Activated CD8-positive, alpha-beta T cell treated with anti-CD3 and anti-CD28 coated beads, Interleukin-2, amount 10 ng/mL, durations not matched to agents 7 days and 5 days (primary cell): ENCODE results near the gene TLR9. TPM values are rescaled to one million over a fixed set of nuclear protein-coding genes. Genes with fewer than 3 reads are reported as not detected.
A peak's percentile ranks its signal among the peaks of the same experiment; 100 is the strongest.
"Not testable (repeated sequence)": the region's sequence is repeated elsewhere in the genome, so short reads cannot be mapped to it uniquely, and the experiment has no call there.

Source experiments
- ATAC-seq: fragments of 150-1000 bp; cut with Tn5 transposase; one replicate; pipeline ENCODE4 v1.10.0; 2021; ENCODE audit warnings: moderate library complexity
- CTCF ChIA-PET: fragments of 350-600 bp; sonication (Branson Sonifier 250); formaldehyde crosslinking; loops from one replicate; lab custom pipeline; 2021; ENCODE audit warnings: antibody characterized with exemption; lab: Charles Lee
- POLR2A ChIA-PET: fragments of 350-600 bp; sonication (Branson Sonifier 250); formaldehyde crosslinking; loops from one replicate; lab custom pipeline; 2021; ENCODE audit warnings: antibody characterized with exemption; lab: Charles Lee
- DNase-seq: peaks from one replicate; pipeline ENCODE4 v3.0.0-alpha.2; 2020
- H3K27ac Mint-ChIP-seq: one replicate; pipeline ENCODE4 v1.8.0; 2021; ENCODE audit warnings: mild to moderate bottlenecking, mixed read lengths
- H3K27me3 Mint-ChIP-seq: one replicate; pipeline ENCODE4 v1.8.0; 2021; ENCODE audit warnings: low read depth, mixed read lengths
- H3K36me3 Mint-ChIP-seq: one replicate; pipeline ENCODE4 v1.8.0; 2021; ENCODE audit warnings: low read depth, mixed read lengths
- H3K4me1 Mint-ChIP-seq: one replicate; pipeline ENCODE4 v1.8.0; 2021; ENCODE audit warnings: low read depth, mixed read lengths
- H3K4me3 Mint-ChIP-seq: one replicate; pipeline ENCODE4 v1.8.0; 2021; ENCODE audit warnings: mild to moderate bottlenecking, mixed read lengths
- H3K9me3 Mint-ChIP-seq: one replicate; pipeline ENCODE4 v1.8.0; 2022; ENCODE audit warnings: mixed read lengths; ENCODE audit not compliant: insufficient read depth
- total RNA-seq, 2 experiments: library from RNA; stranded (reverse); gene quantifications; one replicate each; pipeline ENCODE4 v1.2.3, GENCODE V29; 2021

The TLR9 gene
- total RNA-seq, 2 experiments from 2014 or later, result 0.52 to 0.79 TPM

DNA sequence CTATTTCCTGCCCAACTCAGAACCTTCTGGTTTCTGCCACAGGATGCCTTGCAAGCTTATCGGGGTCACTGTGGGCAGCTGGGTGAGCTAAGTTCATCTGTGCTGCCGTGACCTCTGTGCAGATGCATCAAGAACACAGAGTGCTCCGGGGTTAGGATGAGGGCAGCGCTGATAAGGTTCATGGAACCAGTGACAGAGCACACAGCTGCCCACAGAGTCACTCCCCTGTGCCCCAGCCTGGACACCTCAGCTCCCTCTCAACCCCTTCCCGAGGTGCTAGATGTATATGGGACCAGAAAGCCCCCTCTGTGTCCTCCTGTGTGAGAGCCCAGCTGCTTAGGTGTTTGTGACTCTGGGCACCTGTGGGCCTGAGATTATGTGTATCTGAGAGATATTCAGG is 43.2 kb downstream of the TLR9 start:
- ChIA-PET POLR2A (no interaction called here), CTCF (interaction anchor here (1.3 kb wide), 1 partner anchor 157 kb away, joined by 5 read pairs; no protein-coding TSS in a partner anchor)
- ATAC-seq, result peak; percentile 36
- Mint-ChIP-seq H3K27ac (peak overlapping the region; percentile 63), H3K4me3 (no peak overlapping the region), H3K36me3 (no peaks in the 10 kb centered on the region), H3K4me1 (peaks cover 17% of the 10 kb centered on the region), H3K9me3 (no peaks in the 10 kb centered on the region), H3K27me3 (peaks cover 2% of the 10 kb centered on the region)
- DNase-seq, result peak; percentile 41

DNA sequence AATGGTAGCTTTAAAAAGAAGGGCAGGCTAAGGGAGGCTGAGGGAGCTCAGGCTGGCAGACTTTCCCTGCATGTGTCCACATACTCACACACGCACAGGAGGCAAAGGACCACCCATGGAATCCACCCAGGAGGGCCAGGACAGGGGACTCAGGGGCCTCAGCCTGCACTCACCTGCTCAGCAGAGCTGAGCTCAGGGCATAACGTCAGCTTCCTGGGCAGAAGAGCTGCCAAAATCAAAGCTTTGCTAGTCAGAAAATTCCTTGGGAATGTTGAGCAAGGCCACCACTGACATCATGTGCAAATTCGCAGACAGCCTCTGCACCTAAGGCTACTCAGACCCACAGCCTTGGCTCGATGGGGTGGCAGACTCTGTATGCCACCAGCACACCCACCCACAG is 43.9 kb downstream of the TLR9 start:
- Mint-ChIP-seq H3K36me3 (no peaks in the 10 kb centered on the region), H3K4me1 (peaks cover 17% of the 10 kb centered on the region), H3K9me3 (no peaks in the 10 kb centered on the region), H3K27me3 (peaks cover 2% of the 10 kb centered on the region), H3K4me3 (no peak overlapping the region), H3K27ac (no peak overlapping the region)
- DNase-seq (no peak), ATAC-seq (no peak)
- POLR2A ChIA-PET, result no interaction called here
- CTCF ChIA-PET, result interaction anchor here (1.3 kb wide), 1 partner anchor 158 kb away, joined by 5 read pairs; no protein-coding TSS in a partner anchor

DNA sequence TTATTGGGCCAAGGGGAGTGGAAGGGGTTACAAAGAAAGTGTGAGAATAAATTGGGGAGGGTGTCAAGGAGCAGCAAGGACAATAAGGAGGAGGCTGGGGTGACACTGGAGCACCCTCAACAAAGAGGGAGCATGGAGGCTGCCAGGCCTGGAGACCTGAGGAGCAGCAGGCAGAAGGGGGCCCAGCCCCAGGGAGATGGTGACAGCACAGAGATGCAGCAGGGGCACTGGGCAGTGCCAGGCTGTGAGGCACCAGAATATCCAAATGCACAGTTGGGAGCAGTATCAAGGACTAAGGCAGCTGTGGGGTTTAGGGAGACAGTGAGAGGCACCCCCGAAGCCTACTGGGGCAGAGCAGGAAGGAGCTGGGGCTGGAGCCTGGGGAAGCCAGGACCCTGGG is 46.9 kb downstream of the TLR9 start:
- ChIA-PET CTCF (interaction anchor here (1.9 kb wide), 1 partner anchor 8 kb away, joined by 5 read pairs; no protein-coding TSS in a partner anchor), POLR2A (interaction anchor here (0.6 kb wide), 1 partner anchor 42 kb away, joined by 4 read pairs; no protein-coding TSS in a partner anchor)
- DNase-seq, result no peak
- H3K27ac Mint-ChIP-seq, result no peak overlapping the region
- H3K4me3 Mint-ChIP-seq, result no peak overlapping the region
- peaks cover 21% of the 10 kb centered on the region for H3K4me1 Mint-ChIP-seq
- ATAC-seq, result no peak
- no peaks in the 10 kb centered on the region for H3K9me3 Mint-ChIP-seq
- H3K27me3 Mint-ChIP-seq, result peaks cover 2% of the 10 kb centered on the region
- no peaks in the 10 kb centered on the region for H3K36me3 Mint-ChIP-seq

DNA sequence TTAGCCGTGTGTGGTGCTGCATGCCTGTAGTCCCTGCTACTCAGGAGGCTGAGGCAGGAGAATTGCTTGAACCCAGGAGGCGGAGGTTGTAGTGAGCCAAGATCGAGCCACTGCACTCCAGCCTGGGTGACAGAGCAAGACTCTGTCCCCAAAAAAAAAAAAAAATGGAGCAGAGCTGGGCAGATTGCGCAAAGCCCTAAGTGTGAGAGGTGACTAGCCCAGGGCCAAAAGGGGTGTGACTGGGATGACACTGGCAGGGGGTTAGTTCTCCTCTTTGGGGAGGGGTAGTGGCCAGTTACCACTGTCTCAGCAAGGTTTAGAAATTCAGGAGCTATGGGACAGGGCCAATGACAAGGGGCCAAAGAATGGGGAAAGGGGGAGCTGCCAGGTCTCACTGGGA is 47.3 kb downstream of the TLR9 start:
- H3K27ac Mint-ChIP-seq, H3K36me3 Mint-ChIP-seq, H3K9me3 Mint-ChIP-seq, H3K4me3 Mint-ChIP-seq, H3K27me3 Mint-ChIP-seq, ATAC-seq, DNase-seq, POLR2A ChIA-PET: not testable (repeated sequence)
- CTCF ChIA-PET, result interaction anchor here (1.9 kb wide), 1 partner anchor 8 kb away, joined by 5 read pairs; no protein-coding TSS in a partner anchor
- peaks cover 25% of the 10 kb centered on the region for H3K4me1 Mint-ChIP-seq

DNA sequence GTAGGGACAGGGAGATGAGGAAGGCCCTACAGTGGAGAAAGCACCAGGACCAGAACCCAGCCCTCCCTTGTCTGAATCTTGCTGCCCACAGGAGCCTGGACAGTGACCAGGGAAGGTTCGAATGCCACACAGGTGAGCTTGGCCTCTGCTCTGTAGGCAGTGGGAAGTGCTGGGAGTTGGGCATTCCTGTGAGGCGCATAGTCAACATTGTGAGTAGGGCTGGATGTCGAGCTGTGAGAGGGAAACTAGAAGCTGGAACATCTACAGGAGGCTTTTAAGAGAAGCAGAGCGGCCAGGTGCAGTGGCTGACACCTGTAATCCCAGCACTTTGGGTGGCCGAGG is 47.8 kb downstream of the TLR9 start:
- ChIA-PET CTCF (no interaction called here), POLR2A (no interaction called here)
- H3K36me3 Mint-ChIP-seq, result no peaks in the 10 kb centered on the region
- no peaks in the 10 kb centered on the region for H3K9me3 Mint-ChIP-seq
- peak overlapping the region; percentile 8 for H3K27ac Mint-ChIP-seq
- H3K27me3 Mint-ChIP-seq, result peaks cover 2% of the 10 kb centered on the region
- H3K4me3 Mint-ChIP-seq, result no peak overlapping the region
- H3K4me1 Mint-ChIP-seq, result peaks cover 23% of the 10 kb centered on the region
- DNase-seq, result no peak
- ATAC-seq, result no peak

DNA sequence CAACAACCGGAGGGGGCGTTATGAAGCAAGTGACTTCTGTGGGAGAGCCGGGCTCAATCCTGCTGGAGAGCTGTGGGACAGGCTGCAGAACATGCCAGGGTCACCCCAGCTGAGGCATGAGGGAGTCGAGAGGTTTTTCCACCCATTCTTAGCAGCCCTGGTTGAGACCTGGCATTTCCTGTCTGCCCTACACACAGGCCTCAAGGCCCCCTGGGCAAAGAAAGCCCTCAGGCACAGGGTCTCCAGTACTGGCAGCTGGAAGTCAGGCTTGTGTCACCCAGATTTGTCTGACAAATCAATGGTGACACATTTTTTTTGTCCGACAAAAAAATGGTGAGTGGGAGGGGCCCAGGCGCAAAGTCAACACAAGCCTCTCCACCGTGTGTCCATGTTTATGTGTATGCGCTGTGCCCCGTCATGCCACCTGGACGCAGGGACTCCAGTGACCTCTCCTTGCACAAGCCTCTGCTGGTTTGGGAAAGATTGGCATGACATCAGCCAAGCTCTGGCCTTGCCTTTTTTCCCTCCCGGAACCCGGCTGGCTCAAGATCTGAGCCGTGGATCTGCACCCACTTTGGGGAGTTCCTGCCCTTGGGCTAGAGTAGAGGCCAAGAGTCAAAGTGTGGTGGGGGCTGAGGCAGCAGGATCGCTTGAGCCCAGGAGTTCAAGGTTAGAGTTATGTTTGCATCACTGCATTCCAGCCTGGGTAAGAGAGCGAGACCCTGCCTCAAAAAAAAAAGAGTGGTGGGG is 48.3 kb downstream of the TLR9 start:
- peaks cover 2% of the 10 kb centered on the region for H3K27me3 Mint-ChIP-seq
- no peak for DNase-seq
- no peak for ATAC-seq
- no peaks in the 10 kb centered on the region for H3K36me3 Mint-ChIP-seq
- no peaks in the 10 kb centered on the region for H3K9me3 Mint-ChIP-seq
- peak overlapping the region; percentile 8 for H3K27ac Mint-ChIP-seq
- no peak overlapping the region for H3K4me3 Mint-ChIP-seq
- peaks cover 18% of the 10 kb centered on the region for H3K4me1 Mint-ChIP-seq
- POLR2A ChIA-PET, result no interaction called here
- CTCF ChIA-PET, result no interaction called here

DNA sequence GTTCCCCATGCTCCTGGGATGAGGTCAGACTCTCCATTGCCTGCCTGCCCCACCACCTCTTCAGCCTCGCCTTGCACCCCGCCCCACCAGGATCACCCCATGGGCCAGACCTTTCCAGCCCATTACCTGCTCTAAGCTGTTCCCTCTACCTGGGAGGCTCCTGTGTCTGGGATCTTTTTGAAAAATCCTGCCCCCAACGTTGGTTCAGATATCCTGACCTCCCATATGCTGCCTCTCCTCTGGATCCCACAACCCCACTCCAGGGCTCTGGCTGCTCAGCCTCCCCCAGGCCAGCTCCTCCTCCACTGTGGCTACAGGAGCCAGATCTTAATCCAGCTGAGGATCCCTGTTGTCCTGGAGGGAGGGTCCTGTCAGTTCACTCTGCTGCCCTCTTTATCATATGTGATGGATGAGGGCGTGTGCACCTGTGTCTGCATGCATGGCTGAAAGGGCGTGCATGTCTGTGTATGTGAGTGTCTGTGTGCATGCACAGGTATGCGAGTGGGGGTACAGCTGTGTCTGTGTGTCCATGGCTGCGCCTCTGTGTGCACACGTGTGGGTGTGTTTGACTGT is 49.2 kb downstream of the TLR9 start:
- CTCF ChIA-PET, result no interaction called here
- POLR2A ChIA-PET, result interaction anchor here (0.5 kb wide), 1 partner anchor 1171 kb away, joined by 3 read pairs; no protein-coding TSS in a partner anchor
- no peaks in the 10 kb centered on the region for H3K36me3 Mint-ChIP-seq

DNA sequence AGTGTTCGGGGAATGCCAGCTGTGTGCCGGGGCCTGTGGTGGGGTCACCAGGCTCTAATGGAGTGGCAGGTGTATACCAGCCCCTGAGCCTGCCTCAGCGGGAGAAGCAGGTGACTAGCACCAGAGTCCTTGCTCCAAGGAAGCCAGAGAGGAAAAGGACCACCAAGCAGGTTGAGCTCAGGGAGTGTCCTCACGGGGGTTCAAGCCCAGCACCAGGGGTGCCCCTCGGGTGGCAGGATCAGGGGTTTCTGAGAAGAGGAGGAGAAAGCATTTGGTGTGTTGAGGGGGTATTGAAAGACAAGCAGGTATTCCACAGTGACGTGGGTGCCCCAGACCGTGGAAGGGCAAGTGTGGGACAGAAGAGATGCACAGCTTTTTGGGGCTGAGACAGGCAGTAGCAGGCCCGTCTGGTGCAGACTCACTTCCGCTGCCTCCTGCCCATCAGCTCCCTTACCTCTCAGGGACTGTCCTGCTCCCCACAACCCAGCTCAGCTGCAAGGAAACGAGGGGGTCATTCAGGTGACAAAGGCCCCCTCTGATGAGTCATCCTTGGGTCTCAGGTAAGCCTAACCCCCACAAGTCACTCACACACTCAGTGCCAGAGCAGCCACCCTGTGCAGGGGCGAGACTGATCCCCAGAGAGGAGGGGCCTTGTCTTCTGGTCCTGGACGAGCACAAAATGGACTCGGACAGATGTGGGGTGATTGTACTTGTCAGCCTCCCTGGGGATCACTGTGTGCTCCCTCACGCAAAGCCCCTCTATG is 49.8 kb downstream of the TLR9 start:
- Mint-ChIP-seq H3K4me3 (no peak overlapping the region), H3K27ac (no peak overlapping the region), H3K27me3 (peaks cover 2% of the 10 kb centered on the region), H3K36me3 (no peaks in the 10 kb centered on the region), H3K4me1 (peaks cover 9% of the 10 kb centered on the region), H3K9me3 (no peaks in the 10 kb centered on the region)
- CTCF ChIA-PET, result no interaction called here
- ATAC-seq (no peak), DNase-seq (no peak)
- POLR2A ChIA-PET, result interaction anchor here (0.5 kb wide), 1 partner anchor 1172 kb away, joined by 3 read pairs; no protein-coding TSS in a partner anchor

More for the DNA sequence above, 49.2 kb downstream of the TLR9 start:
- Mint-ChIP-seq H3K27ac (no peak overlapping the region), H3K4me1 (peaks cover 9% of the 10 kb centered on the region), H3K4me3 (no peak overlapping the region), H3K9me3 (no peaks in the 10 kb centered on the region), H3K27me3 (peaks cover 2% of the 10 kb centered on the region)
- ATAC-seq (no peak), DNase-seq (no peak)

DNA sequence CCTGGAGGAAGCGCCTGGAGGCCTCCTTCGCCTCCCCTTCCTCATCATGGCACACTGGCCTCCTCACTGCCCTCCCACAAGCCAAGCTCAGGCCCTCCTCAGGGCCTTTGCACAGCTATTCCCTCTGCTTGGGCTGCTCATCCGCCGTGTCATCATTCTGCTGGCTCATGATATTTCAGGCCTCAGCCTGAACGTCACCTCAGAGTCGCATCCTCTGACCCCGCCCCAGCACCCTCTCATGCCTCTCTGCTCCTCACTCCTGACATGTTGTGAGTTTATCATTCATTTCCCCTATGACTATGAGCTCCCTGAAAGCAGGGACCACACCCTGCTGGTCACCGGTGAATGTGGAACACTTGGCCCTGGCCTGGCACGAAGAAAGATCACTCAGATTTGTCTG is 50.5 kb downstream of the TLR9 start:
- H3K27me3 Mint-ChIP-seq, result peaks cover 2% of the 10 kb centered on the region
- POLR2A ChIA-PET, result no interaction called here
- H3K4me3 Mint-ChIP-seq, result no peak overlapping the region
- H3K27ac Mint-ChIP-seq, result no peak overlapping the region
- ATAC-seq, result no peak
- H3K4me1 Mint-ChIP-seq, result peaks cover 9% of the 10 kb centered on the region
- no peaks in the 10 kb centered on the region for H3K36me3 Mint-ChIP-seq
- no peaks in the 10 kb centered on the region for H3K9me3 Mint-ChIP-seq
- DNase-seq, result no peak
- CTCF ChIA-PET, result interaction anchor here (0.7 kb wide), 1 partner anchor 11 kb away, joined by 4 read pairs; no protein-coding TSS in a partner anchor

DNA sequence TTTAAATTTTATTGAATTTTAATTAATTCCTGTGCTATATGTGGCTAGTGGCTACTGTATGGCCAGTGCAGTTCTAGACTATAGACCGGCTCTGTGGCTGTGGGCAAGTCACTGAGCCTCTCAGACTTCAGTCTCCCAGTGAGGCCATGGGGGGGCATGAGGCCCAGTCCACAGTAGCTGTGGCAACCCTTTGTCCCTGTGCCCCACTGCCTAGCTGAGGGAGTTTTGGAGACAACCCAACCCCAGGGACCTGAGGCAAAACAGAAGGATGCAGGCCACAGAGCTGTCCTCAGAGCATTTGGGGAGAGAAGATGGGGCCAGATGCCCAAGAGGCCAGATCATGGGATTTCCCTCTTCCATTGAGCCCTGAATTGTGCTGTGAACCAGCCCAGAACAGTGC is 52.3 kb downstream of the TLR9 start:
- DNase-seq (no peak), ATAC-seq (no peak)
- Mint-ChIP-seq H3K27ac (no peak overlapping the region), H3K36me3 (no peaks in the 10 kb centered on the region), H3K27me3 (no peaks in the 10 kb centered on the region), H3K9me3 (no peaks in the 10 kb centered on the region), H3K4me1 (peaks cover 9% of the 10 kb centered on the region), H3K4me3 (no peak overlapping the region)
- ChIA-PET CTCF (interaction anchor here (1.2 kb wide), 1 partner anchor 166 kb away, joined by 4 read pairs; no protein-coding TSS in a partner anchor), POLR2A (no interaction called here)

DNA sequence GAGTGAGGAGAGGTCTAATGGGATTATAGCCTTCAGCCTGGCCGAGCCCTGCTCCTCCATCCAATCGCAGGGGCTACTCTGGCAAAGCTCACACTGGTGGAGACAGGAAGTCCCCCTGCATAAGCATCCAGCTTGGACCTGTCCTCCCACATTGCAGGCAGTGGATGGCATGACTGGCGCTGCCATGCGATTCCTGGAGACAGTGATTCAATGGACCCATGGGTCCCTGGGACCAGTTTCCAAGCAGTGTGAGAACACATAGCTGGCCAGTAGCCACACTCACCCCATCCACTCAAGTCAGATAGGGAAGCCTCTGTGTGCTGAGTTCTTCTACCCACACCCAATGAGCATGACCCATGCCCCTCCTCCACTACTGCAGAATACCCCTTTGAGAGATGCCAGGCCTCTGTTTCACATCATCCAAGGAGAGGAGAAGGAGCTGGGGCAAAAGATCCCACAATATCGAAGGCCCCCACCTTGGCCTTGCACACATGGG is 53.1 kb downstream of the TLR9 start:
- ATAC-seq (no peak), DNase-seq (no peak)
- no peak overlapping the region for H3K27ac Mint-ChIP-seq
- no peaks in the 10 kb centered on the region for H3K27me3 Mint-ChIP-seq
- peaks cover 9% of the 10 kb centered on the region for H3K4me1 Mint-ChIP-seq
- no peaks in the 10 kb centered on the region for H3K9me3 Mint-ChIP-seq
- ChIA-PET CTCF (interaction anchor here (1.2 kb wide), 1 partner anchor 167 kb away, joined by 4 read pairs; no protein-coding TSS in a partner anchor), POLR2A (no interaction called here)
- H3K4me3 Mint-ChIP-seq, result no peak overlapping the region
- no peaks in the 10 kb centered on the region for H3K36me3 Mint-ChIP-seq
